ENCODE results near the gene BRAF. TPM values are rescaled to one million over a fixed set of nuclear protein-coding genes. Genes with fewer than 3 reads are reported as not detected.

BRAF gene
- polyA plus RNA-seq, 3 donors from 2014 or later, result 4.9 to 13.2 (median 5.4) TPM

DNA sequence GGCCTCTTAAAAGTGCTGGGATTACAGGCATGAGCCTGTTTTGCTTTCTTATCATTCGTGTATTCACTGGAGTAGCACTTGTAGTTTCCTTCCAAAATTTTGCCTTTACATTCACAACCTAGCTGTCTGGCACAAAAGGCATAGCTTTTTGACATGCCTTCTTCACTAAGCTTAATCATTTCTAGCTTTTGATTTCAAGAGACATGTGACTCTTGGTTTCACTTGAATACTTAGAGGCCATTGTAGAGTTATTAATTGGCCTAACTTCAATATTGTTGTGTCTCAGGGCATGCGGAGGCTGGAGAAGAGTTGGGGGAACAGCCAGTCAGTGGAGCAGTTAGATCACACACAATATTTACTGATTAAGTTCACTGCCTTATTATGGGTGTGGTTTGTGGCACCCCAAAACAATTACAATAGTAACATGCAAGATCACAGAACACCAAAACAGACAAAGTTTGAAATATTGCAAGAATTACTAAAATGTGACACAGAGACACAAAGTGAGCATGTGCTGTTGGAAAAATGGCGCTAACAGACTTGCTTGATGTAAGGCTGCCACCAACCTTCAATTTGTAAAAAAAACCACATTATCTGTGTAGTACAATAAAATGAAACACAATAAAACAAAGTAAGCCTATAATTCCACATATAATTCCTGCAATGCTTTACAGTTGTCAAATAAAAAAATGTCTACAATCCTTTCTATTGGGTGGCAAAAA is 43.1 kb downstream of the BRAF start:
- Mint-ChIP-seq H3K4me3 (no peak overlapping the region), H3K36me3 (peaks cover 0 to 3% (median 0%) of the 10 kb centered on the region in 3 donors), H3K27me3 (ENCODE audit: low read depth in 3 of 3) (peaks cover 0 to 1% (median 0%) of the 10 kb centered on the region in 3 donors), H3K9me3 (no peaks in the 10 kb centered on the region), H3K27ac (peak overlapping the region in 1 of 6 donors; percentile 39), H3K4me1 (peaks cover 41 to 69% of the 10 kb centered on the region in 2 donors)
- no peak for DNase-seq

GRCh38 chr7:140877249-140877524 is 47.5 kb downstream of the BRAF start:
- H3K4me1 Mint-ChIP-seq, result peaks cover 53 to 73% of the 10 kb centered on the region in 2 donors
- no peak for DNase-seq
- H3K9me3 Mint-ChIP-seq, result no peaks in the 10 kb centered on the region
- H3K27me3 Mint-ChIP-seq (ENCODE audit: low read depth in 3 of 3), result peaks cover 0 to 3% (median 0%) of the 10 kb centered on the region in 3 donors
- H3K27ac Mint-ChIP-seq, result no peak overlapping the region
- H3K4me3 Mint-ChIP-seq, result peak overlapping the region in 1 of 5 donors; percentile 4
- H3K36me3 Mint-ChIP-seq, result peaks cover 6 to 12% (median 6%) of the 10 kb centered on the region in 3 donors

DNA sequence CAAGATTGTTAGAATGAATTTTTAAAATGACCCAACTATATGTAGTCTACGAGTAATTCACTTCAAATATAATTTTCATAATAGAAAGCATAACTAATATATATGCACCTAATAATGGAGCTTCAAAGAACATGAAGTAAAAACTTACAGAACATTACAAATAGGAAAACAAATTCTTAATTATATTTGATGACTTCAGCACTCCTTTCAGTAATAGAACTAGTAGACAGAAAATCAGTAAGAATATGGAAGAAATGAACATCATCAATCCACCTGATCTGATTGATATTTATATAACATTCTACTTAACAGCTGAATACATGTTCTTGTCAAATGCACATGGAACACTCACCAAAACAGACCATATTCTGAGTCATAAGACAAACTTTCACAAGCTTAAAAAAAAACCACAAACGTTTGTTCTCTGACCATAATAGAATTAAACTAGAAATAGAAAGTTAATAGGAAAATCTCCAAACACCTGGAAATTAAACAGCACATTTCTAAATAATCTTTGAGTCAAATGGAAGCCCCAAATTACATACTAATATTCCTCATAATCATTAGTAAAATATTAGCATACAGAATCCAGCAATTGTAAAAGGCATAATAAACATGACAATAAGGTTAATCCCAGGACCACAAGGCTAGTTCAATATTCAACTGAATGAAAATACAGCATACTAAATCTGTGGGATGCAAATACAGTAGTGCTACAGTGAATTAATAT is 48.0 kb downstream of the BRAF start:
- peak in 2 of 3 donors; percentile 3 to 14 for DNase-seq
- Mint-ChIP-seq H3K36me3 (peaks cover 6 to 12% (median 6%) of the 10 kb centered on the region in 3 donors), H3K4me1 (peaks cover 51 to 71% of the 10 kb centered on the region in 2 donors), H3K27me3 (ENCODE audit: low read depth in 3 of 3) (peaks cover 0 to 3% (median 0%) of the 10 kb centered on the region in 3 donors), H3K27ac (no peak overlapping the region), H3K9me3 (no peaks in the 10 kb centered on the region), H3K4me3 (peak overlapping the region in 3 of 5 donors; percentile 12 to 39 (median 38))

GRCh38 chr7:140873434-140873833 is 51.3 kb downstream of the BRAF start:
- H3K27ac Mint-ChIP-seq, result peak overlapping the region in 1 of 6 donors; percentile 10
- H3K4me1 Mint-ChIP-seq, result peaks cover 56 to 80% of the 10 kb centered on the region in 2 donors
- no peaks in the 10 kb centered on the region for H3K9me3 Mint-ChIP-seq
- H3K36me3 Mint-ChIP-seq, result peaks cover 6 to 9% (median 6%) of the 10 kb centered on the region in 3 donors
- DNase-seq, result no peak
- peaks cover 0 to 3% (median 0%) of the 10 kb centered on the region in 3 donors for H3K27me3 Mint-ChIP-seq (ENCODE audit: low read depth in 3 of 3)
- H3K4me3 Mint-ChIP-seq, result no peak overlapping the region

- no peak for DNase-seq
- Mint-ChIP-seq H3K9me3 (no peaks in the 10 kb centered on the region), H3K27ac (peak overlapping the region in 2 of 6 donors; percentile 22 to 61), H3K36me3 (peaks cover 6 to 9% (median 6%) of the 10 kb centered on the region in 3 donors), H3K27me3 (ENCODE audit: low read depth in 3 of 3) (no peaks in the 10 kb centered on the region), H3K4me3 (peak overlapping the region in 1 of 5 donors; percentile 34), H3K4me1 (peaks cover 43 to 66% of the 10 kb centered on the region in 2 donors)
Observed at GRCh38 chr7:140870003-140870402, 54.7 kb downstream of the BRAF start.

GRCh38 chr7:140869430-140869829 is 55.3 kb downstream of the BRAF start:
- no peaks in the 10 kb centered on the region for H3K9me3 Mint-ChIP-seq
- H3K4me3 Mint-ChIP-seq, result no peak overlapping the region
- peaks cover 42 to 66% of the 10 kb centered on the region in 2 donors for H3K4me1 Mint-ChIP-seq
- no peak for DNase-seq
- no peak overlapping the region for H3K27ac Mint-ChIP-seq
- peaks cover 6 to 10% (median 10%) of the 10 kb centered on the region in 3 donors for H3K36me3 Mint-ChIP-seq
- H3K27me3 Mint-ChIP-seq (ENCODE audit: low read depth in 3 of 3), result no peaks in the 10 kb centered on the region

DNA sequence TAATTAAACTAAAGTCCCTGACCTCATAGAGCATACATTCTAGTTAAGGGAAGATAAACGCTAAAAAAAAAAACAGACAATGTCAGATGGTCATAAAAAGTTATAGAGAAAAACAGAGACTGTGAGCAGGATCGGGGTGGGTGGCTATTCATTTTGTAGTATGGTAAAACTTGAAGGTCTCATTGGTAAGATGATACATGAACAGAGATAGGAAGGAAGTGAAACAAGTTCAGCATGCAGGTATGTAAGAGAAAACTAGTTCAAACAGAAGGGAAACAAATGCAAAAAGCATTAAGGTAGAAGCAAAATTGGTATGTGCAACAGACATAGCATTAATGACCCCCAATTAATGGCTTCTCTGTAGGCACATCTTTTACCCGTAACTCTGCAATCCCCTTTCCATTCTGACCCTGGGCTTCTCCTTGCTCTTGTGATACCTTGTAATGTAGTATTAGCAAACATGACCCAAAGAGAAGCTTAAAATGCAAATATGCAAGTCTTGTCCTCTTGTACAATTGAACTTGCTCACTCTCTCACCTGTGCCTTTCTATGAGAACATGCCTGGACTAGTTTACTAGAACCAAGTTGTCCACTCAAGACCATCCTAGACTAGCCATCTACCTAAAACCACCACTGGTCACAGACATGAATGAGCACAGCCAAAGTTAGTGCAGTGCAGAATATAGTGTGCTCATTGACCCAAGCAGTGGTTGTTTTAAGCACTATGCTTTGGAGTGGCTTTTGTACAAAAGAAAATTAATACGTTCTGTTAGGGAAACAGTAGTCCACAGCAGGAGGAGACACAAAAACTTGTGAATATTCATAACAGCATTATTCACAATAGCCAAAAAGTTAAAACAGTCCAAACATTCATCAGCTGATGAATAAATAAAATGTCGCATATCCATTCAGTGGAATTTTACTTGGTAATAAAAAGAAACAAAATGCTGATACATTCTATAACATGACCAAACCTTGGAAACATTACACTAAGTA is 57.0 kb downstream of the BRAF start:
- H3K4me1 Mint-ChIP-seq, result peaks cover 41 to 71% of the 10 kb centered on the region in 2 donors
- no peak for DNase-seq
- H3K27me3 Mint-ChIP-seq (ENCODE audit: low read depth in 3 of 3), result no peaks in the 10 kb centered on the region

GRCh38 chr7:140866926-140867325 is 57.8 kb downstream of the BRAF start:
- Mint-ChIP-seq H3K27ac (no peak overlapping the region), H3K27me3 (ENCODE audit: low read depth in 3 of 3) (peaks cover 0 to 1% (median 0%) of the 10 kb centered on the region in 3 donors), H3K36me3 (peaks cover 0 to 4% (median 3%) of the 10 kb centered on the region in 3 donors), H3K4me3 (no peak overlapping the region), H3K4me1 (peaks cover 41 to 77% of the 10 kb centered on the region in 2 donors), H3K9me3 (no peaks in the 10 kb centered on the region)
- DNase-seq, result no peak

More for the DNA sequence above, 57.0 kb downstream of the BRAF start:
- Mint-ChIP-seq H3K9me3 (no peaks in the 10 kb centered on the region), H3K36me3 (peaks cover 0 to 4% (median 3%) of the 10 kb centered on the region in 3 donors), H3K27ac (no peak overlapping the region), H3K4me3 (no peak overlapping the region)

DNA sequence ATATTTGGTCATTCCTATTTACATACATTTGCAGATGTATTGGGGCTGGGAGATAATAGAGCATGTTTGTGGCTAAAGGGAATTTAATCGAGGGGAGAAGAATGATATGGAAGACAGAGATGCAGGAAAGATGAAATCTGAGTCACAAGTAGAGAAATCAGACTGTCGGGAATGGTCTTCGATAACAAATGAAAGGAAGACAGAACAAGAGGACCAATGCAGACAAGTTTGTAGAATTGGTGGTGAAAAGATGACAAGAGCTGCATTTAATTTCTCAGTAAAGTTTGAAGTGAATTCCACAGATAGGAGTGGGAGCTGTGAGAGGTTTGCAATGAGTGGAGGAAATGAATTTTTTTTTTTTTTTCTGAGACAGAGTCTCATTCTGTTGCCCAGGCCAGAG is 60.0 kb downstream of the BRAF start:
- H3K4me3 Mint-ChIP-seq, result no peak overlapping the region
- no peak overlapping the region for H3K27ac Mint-ChIP-seq
- H3K9me3 Mint-ChIP-seq, result no peaks in the 10 kb centered on the region
- peaks cover 34 to 70% of the 10 kb centered on the region in 2 donors for H3K4me1 Mint-ChIP-seq
- no peak for DNase-seq
- peaks cover 0 to 4% (median 3%) of the 10 kb centered on the region in 3 donors for H3K36me3 Mint-ChIP-seq
- peaks cover 0 to 1% (median 0%) of the 10 kb centered on the region in 3 donors for H3K27me3 Mint-ChIP-seq (ENCODE audit: low read depth in 3 of 3)

DNA sequence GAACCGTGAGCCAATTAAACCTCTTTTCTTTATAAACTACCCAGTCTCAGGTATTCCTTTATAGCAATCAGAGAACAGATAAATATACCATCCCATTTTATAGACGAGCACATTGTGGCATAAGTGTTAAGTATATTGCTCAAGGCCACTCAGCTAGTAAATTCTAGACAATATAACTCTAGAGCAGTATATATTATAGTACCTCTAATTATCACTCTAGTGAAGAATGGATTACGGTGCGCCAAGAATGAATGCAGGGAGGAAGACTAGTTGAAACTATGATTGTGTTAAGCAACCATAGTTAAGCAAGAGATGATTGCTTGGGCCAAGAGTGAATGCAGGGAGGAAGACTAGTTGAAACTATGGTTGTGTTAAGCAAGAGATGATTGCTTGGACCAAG is 60.9 kb downstream of the BRAF start:
- Mint-ChIP-seq H3K9me3 (no peaks in the 10 kb centered on the region), H3K4me1 (peaks cover 32 to 65% of the 10 kb centered on the region in 2 donors), H3K4me3 (no peak overlapping the region), H3K27me3 (ENCODE audit: low read depth in 3 of 3) (peaks cover 0 to 1% (median 0%) of the 10 kb centered on the region in 3 donors), H3K36me3 (peaks cover 0 to 4% (median 3%) of the 10 kb centered on the region in 3 donors), H3K27ac (peak overlapping the region in 1 of 6 donors; percentile 2)
- DNase-seq, result no peak

DNA sequence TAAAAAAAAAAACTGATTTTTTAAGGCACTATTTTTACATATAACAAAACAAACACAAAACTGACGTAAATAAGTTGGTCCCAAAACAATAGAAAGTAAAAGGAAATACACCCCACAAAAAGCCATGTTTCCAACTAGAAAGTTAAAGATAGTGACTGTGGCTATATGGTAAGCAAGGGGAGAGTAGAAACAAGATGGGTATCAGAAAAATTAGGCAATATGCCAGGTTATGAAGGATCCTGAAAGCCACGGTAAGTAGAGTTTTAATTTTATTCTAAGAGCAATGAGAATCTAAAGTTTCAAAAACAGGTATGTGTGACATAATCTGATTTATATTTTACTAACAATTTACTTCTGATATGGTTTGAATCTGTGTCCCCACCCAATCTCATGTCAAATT is 61.5 kb downstream of the BRAF start:
- peaks cover 0 to 1% (median 0%) of the 10 kb centered on the region in 3 donors for H3K27me3 Mint-ChIP-seq (ENCODE audit: low read depth in 3 of 3)
- no peak for DNase-seq
- H3K4me3 Mint-ChIP-seq, result no peak overlapping the region
- H3K36me3 Mint-ChIP-seq, result peaks cover 0 to 4% (median 3%) of the 10 kb centered on the region in 3 donors
- H3K4me1 Mint-ChIP-seq, result peaks cover 28 to 62% of the 10 kb centered on the region in 2 donors
- no peaks in the 10 kb centered on the region for H3K9me3 Mint-ChIP-seq
- no peak overlapping the region for H3K27ac Mint-ChIP-seq

GRCh38 chr7:140857048-140857447 is 67.7 kb downstream of the BRAF start:
- Mint-ChIP-seq H3K27me3 (ENCODE audit: low read depth in 3 of 3) (peaks cover 0 to 2% (median under 1%) of the 10 kb centered on the region in 3 donors), H3K9me3 (no peaks in the 10 kb centered on the region), H3K4me3 (no peak overlapping the region), H3K27ac (peak overlapping the region in 1 of 6 donors; percentile 3), H3K36me3 (peaks cover 0 to 4% (median 0%) of the 10 kb centered on the region in 3 donors), H3K4me1 (peaks cover 22 to 51% of the 10 kb centered on the region in 2 donors)
- DNase-seq, result no peak

DNA sequence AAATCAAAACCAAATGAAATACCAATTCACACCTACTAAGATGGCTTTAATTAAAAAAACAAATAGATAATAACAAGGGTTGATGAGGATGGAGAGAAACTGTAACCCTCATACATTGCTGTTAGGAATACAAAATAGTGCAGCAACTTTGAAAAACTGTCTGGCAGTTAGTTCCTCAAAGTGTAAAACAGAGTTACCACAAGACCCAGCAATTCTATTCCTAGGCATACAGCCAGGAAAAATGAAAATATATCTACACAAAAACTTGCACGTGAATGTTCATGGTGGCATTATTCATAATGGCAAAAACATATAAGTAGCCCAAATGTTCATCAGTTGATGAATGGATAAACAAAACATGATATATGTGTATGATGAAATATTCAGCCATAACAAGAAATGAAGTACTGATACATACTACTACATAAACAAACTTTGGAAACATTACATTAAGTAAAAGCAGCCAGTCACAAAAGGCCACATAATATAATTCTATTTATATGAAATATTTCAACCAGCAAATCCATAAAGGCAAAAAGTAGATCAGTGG is 83.5 kb downstream of the BRAF start:
- DNase-seq, result no peak
- H3K27me3 Mint-ChIP-seq (ENCODE audit: low read depth in 3 of 3), result no peaks in the 10 kb centered on the region
- H3K27ac Mint-ChIP-seq, result no peak overlapping the region
- H3K9me3 Mint-ChIP-seq, result no peaks in the 10 kb centered on the region
- H3K36me3 Mint-ChIP-seq, result peaks cover 2 to 24% (median 13%) of the 10 kb centered on the region in 3 donors
- H3K4me3 Mint-ChIP-seq, result no peak overlapping the region
- H3K4me1 Mint-ChIP-seq, result no peaks in the 10 kb centered on the region
